Testis (tissue), 3 donors: ENCODE results near the gene ROBO1. TPM values are rescaled to one million over a fixed set of nuclear protein-coding genes. Genes with fewer than 3 reads are reported as not detected.

Experiments
- DNase-seq: peaks from one replicate; pipeline ENCODE4 v3.0.0-alpha.2; 2019
- H3K27ac ChIP-seq, 2 donors: fragments of 200-600 bp; sonication (generic); one replicate each; pipeline ENCODE4 v1.5.1; 2019
- H3K27me3 ChIP-seq: fragments of 200-600 bp; sonication (generic); one replicate; pipeline ENCODE4 v1.5.1; 2019
- H3K36me3 ChIP-seq: fragments of 200-600 bp; sonication (generic); one replicate; pipeline ENCODE4 v1.5.1; 2017; ENCODE audit warnings: low read depth; ENCODE audit errors: missing control alignments
- H3K4me1 ChIP-seq: fragments of 200-600 bp; sonication (generic); one replicate; pipeline ENCODE4 v1.5.1; 2019
- H3K4me3 ChIP-seq, 2 donors: fragments of 200-600 bp; sonication (generic); one replicate each; pipeline ENCODE4 v1.5.1; 2017 to 2019
- H3K9me3 ChIP-seq: fragments of 200-600 bp; sonication (generic); one replicate; pipeline ENCODE4 v1.5.1; 2017
- POLR2A ChIP-seq: fragments of 450-650 bp; IDR thresholded peaks from one replicate; pipeline ENCODE4 v1.6.1; 2017; ENCODE audit warnings: antibody characterized with exemption, mild to moderate bottlenecking, moderate library complexity
- WGBS, 2 donors: methylation state at CpG; one replicate each; pipeline ENCODE4 v1.1.5; 2018; 5-methylcytosine and 5-hydroxymethylcytosine counted together
- intact Hi-C: fragments of 100-400 bp; cut with DNase I; formaldehyde crosslinking; loops from one replicate; pipeline ENCODE4 v1.15.1; 2023; ENCODE audit warnings: low total_unique reads
- polyA plus RNA-seq: library from polyadenylated mRNA; stranded (reverse); fragments of 350-450 nt; fragmentation: Illumina TruSeq; extraction: RNeasy Lipid Tissue Mini Kit (QIAGEN cat#74804); gene quantifications from one replicate; pipeline ENCODE4 v1.2.3, GENCODE V29; 2014; ENCODE audit warnings: low read depth, low replicate concordance; ENCODE audit not compliant: insufficient read depth
- total RNA-seq, 2 donors: library from RNA; depleted of rRNA; stranded (reverse); fragments of >200 nt; gene quantifications; one replicate each; pipeline ENCODE4 v1.2.3, GENCODE V29; 2016
- TF ChIP-seq, protein P1 (sequence below), 3 experiments: fragments of 450-650 bp in 2 of 3; fragments of 200-600 bp in 1 of 3; sonication (generic) in 1 of 3; IDR thresholded peaks; one replicate each; pipeline ENCODE4 v1.5.1; 2016 to 2019; ENCODE audit warnings: antibody characterized with exemption in 3 of 3, mild to moderate bottlenecking in 2 of 3, moderate library complexity in 1 of 3

Gene ROBO1
- total and polyA plus RNA-seq, 3 donors from 2014 or later: 39.4 to 45.1 (median 42.6) TPM

DNA sequence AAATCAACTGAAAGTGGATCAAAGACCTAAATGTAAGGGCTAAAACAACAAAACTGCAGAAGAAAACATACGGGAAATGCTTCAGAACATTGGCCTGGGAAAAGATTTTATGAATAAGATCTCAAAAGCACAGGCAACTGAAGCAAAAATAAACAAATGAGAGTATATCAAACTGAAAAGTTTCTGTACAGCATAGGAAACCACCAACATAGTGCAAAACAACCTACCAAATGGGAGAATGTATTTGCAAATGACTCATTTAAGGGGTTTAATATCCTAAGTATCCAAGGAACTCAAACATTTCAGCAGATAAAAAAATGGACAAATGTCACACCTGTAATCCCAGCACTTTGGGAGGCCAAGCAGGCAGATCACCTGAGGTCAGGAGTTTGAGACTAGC is 489.1 kb downstream of the ROBO1 start:
- H3K27ac ChIP-seq: no peak overlapping the region
- TF ChIP-seq POLR2A: no peak
- TF ChIP-seq, protein P1, sequence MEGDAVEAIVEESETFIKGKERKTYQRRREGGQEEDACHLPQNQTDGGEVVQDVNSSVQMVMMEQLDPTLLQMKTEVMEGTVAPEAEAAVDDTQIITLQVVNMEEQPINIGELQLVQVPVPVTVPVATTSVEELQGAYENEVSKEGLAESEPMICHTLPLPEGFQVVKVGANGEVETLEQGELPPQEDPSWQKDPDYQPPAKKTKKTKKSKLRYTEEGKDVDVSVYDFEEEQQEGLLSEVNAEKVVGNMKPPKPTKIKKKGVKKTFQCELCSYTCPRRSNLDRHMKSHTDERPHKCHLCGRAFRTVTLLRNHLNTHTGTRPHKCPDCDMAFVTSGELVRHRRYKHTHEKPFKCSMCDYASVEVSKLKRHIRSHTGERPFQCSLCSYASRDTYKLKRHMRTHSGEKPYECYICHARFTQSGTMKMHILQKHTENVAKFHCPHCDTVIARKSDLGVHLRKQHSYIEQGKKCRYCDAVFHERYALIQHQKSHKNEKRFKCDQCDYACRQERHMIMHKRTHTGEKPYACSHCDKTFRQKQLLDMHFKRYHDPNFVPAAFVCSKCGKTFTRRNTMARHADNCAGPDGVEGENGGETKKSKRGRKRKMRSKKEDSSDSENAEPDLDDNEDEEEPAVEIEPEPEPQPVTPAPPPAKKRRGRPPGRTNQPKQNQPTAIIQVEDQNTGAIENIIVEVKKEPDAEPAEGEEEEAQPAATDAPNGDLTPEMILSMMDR (IDR thresholded peaks at IDR 0.05): no peak
- WGBS, 2 donors: 83 to 88% methylated on average over 1 of the region's 1 CpG
- H3K4me3 ChIP-seq: no peak overlapping the region
- DNase-seq: no peak
- H3K9me3 ChIP-seq: no peaks in the 10 kb centered on the region
- H3K4me1 ChIP-seq: no peaks in the 10 kb centered on the region
- intact Hi-C loops: no loop called here
- H3K36me3 ChIP-seq: no peaks in the 10 kb centered on the region
- H3K27me3 ChIP-seq: no peaks in the 10 kb centered on the region

DNA sequence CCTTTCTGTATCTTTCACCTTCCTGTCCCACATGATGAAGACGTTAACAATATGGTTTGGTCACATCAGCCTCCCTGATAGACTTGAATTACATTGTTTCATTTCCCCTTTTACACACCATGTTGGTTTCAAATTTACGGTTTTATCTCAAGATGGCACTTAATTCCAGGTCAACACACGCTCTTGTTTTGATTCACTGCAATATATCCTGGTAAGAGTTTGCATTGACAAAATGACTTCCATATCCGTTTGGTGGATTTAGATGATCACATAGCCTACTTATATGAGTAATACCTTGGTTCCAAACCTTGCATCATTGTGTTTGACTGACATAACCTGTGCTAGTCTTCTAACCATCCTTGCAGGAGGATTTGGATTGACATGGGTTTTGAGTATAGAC is 499.4 kb downstream of the ROBO1 start:
- H3K36me3 ChIP-seq: no peaks in the 10 kb centered on the region
- H3K9me3 ChIP-seq: no peaks in the 10 kb centered on the region
- no peak overlapping the region for H3K27ac ChIP-seq
- WGBS, 2 donors: 68 to 82% methylated on average over 4 of the region's 4 CpGs
- H3K4me1 ChIP-seq: no peaks in the 10 kb centered on the region
- intact Hi-C loops: no loop called here
- DNase-seq: no peak
- no peak for TF ChIP-seq POLR2A
- TF ChIP-seq, protein P1 (IDR thresholded peaks at IDR 0.05): no peak
- no peak overlapping the region for H3K4me3 ChIP-seq
- H3K27me3 ChIP-seq: no peaks in the 10 kb centered on the region

DNA sequence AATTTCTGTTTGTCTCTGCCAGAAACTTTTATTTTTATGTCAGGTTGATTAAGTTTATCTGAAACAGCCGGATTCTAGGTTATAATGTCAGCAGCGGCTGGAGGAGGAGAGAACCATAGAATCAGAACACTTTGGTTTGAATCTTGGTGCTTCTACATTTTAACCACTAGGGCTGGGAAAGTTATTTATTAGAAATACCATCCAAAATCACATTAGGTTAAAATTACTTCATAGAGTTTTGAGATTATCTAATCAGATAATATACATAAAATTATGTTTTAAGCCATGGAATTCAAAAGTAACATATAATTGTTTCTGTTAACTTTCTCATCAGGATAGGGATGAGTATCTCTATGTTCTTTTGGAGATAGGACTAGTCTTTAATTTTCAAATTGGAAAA is 502.9 kb downstream of the ROBO1 start:
- H3K27ac ChIP-seq: no peak overlapping the region
- H3K4me1 ChIP-seq: no peaks in the 10 kb centered on the region
- H3K9me3 ChIP-seq: no peaks in the 10 kb centered on the region
- no peak for TF ChIP-seq POLR2A
- TF ChIP-seq, protein P1 (IDR thresholded peaks at IDR 0.05): no peak
- no peaks in the 10 kb centered on the region for H3K27me3 ChIP-seq
- DNase-seq: no peak
- no peaks in the 10 kb centered on the region for H3K36me3 ChIP-seq
- H3K4me3 ChIP-seq: no peak overlapping the region
- intact Hi-C loops: no loop called here
- WGBS, 2 donors: 86 to 94% methylated on average over 2 of the region's 2 CpGs

DNA sequence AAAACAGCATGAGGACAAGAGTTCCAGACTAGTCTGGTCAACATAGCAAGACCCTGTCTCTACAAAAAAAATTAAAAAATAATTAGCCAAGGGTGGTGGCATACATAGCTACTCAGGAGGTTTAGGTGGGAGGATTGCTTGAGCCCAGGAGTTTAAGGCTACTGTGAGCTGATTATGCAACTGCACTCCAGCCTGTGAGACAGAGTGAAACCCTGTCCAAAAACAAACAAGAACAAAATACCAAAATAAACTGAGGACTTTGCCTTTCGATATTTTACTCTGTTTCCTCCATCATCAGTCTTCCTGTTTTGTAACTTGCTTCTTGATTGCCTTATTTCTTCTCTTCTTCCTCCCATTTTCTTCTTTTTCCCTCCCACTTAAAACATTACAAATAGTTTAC is 504.4 kb downstream of the ROBO1 start:
- no peaks in the 10 kb centered on the region for H3K4me1 ChIP-seq
- 73 to 81% methylated on average over 1 of the region's 1 CpG for WGBS, 2 donors

DNA sequence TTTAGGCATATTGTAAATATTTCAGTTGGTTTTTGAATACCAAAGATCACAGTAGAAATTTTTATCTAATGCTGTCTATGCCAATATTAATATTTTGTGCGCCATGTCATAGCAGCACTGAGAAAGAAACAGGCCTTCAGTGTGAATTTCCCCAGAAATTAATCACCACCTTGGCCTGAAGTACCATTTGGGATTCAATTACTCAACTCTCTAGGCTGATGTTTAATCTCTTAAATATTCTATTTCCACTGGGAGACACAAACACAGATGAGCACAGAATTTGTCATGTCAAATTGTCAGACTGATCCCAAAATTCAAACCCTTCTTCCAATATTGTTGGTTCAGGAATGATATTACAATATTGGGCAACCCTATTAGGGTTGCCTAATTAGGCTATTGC is 509.3 kb downstream of the ROBO1 start:
- Histone ChIP-seq H3K27ac (no peak overlapping the region), H3K27me3 (no peaks in the 10 kb centered on the region), H3K4me3 (no peak overlapping the region), H3K36me3 (no peaks in the 10 kb centered on the region), H3K9me3 (no peaks in the 10 kb centered on the region), H3K4me1 (no peaks in the 10 kb centered on the region)
- DNase-seq: no peak
- no peak for TF ChIP-seq POLR2A
- TF ChIP-seq, protein P1 (IDR thresholded peaks at IDR 0.05): no peak
- intact Hi-C loops: no loop called here
- WGBS, 2 donors: 90 to 96% methylated on average over 1 of the region's 1 CpG

More for the DNA sequence above, 504.4 kb downstream of the ROBO1 start:
- no peak for DNase-seq
- intact Hi-C loops: no loop called here
- Histone ChIP-seq H3K27me3 (no peaks in the 10 kb centered on the region), H3K36me3 (no peaks in the 10 kb centered on the region), H3K4me3 (no peak overlapping the region), H3K9me3 (no peaks in the 10 kb centered on the region), H3K27ac (no peak overlapping the region)
- TF ChIP-seq, protein P1 (IDR thresholded peaks at IDR 0.05): no peak
- TF ChIP-seq POLR2A: no peak
